WTC11 (cell line): ENCODE results near the gene NAV2. TPM values are rescaled to one million over a fixed set of nuclear protein-coding genes. Genes with fewer than 3 reads are reported as not detected.
A peak's percentile ranks its signal among the peaks of the same experiment; 100 is the strongest.

ENCODE experiments used
- ATAC-seq: fragments of 200-7000 bp; cut with Tn5 transposase; 2 replicates; pipeline ENCODE4 v1.10.0; 2021; ENCODE audit warnings: mild to moderate bottlenecking, moderate library complexity
- CTCF ChIA-PET: fragments of 300-600 bp; sonication (Branson Sonifier 250); formaldehyde crosslinking; loops from one replicate; lab custom pipeline; 2021; ENCODE audit warnings: antibody characterized with exemption; lab: Charles Lee
- POLR2A ChIA-PET: fragments of 350-600 bp; sonication (Branson Sonifier 250); formaldehyde crosslinking; loops from one replicate; lab custom pipeline; 2021; ENCODE audit warnings: antibody characterized with exemption; lab: Charles Lee
- DNase-seq: peaks from one replicate; pipeline ENCODE4 v3.0.0; 2021; ENCODE audit warnings: low spot score
- H3K27ac Mint-ChIP-seq: 2 replicates; pipeline ENCODE4 v1.8.0; 2021; ENCODE audit warnings: mixed read lengths
- H3K27me3 Mint-ChIP-seq: 2 replicates; pipeline ENCODE4 v1.8.0; 2021; ENCODE audit warnings: low read depth, mild to moderate bottlenecking, moderate library complexity, mixed read lengths
- H3K36me3 Mint-ChIP-seq: 2 replicates; pipeline ENCODE4 v1.8.0; 2021; ENCODE audit warnings: mixed read lengths
- H3K4me1 Mint-ChIP-seq: 2 replicates; pipeline ENCODE4 v1.8.0; 2022; ENCODE audit warnings: mixed read lengths
- H3K4me3 Mint-ChIP-seq: 2 replicates; pipeline ENCODE4 v1.8.0; 2021; ENCODE audit warnings: mild to moderate bottlenecking, moderate library complexity, mixed read lengths
- H3K9me3 Mint-ChIP-seq: 2 replicates; pipeline ENCODE4 v1.8.0; 2021; ENCODE audit warnings: mixed read lengths
- AFF4 ChIP-seq: sonication (generic); formaldehyde crosslinking; IDR thresholded peaks from 2 replicates; pipeline ENCODE4 v1.8.1; 2023; ENCODE audit warnings: mild to moderate bottlenecking, missing genetic modification reagents, borderline replicate concordance
- AR ChIP-seq: fragments of 250-450 bp; sonication (Bioruptor Pico); IDR thresholded peaks from 2 replicates; pipeline ENCODE4 v1.9.0; 2021; ENCODE audit warnings: mild to moderate bottlenecking
- ARID4B ChIP-seq: sonication (generic); formaldehyde crosslinking; IDR thresholded peaks from 2 replicates; pipeline ENCODE4 v1.8.0; 2023; ENCODE audit warnings: missing genetic modification reagents, mild to moderate bottlenecking, borderline replicate concordance
- IRF1 ChIP-seq: sonication (generic); formaldehyde crosslinking; IDR thresholded peaks from 2 replicates; pipeline ENCODE4 v1.8.0; 2023; ENCODE audit warnings: missing genetic modification reagents
- MAX ChIP-seq: sonication (generic); formaldehyde crosslinking; IDR thresholded peaks from 2 replicates; pipeline ENCODE4 v1.8.0; 2022; ENCODE audit warnings: mild to moderate bottlenecking, missing genetic modification reagents
- NR1H2 ChIP-seq: sonication (generic); formaldehyde crosslinking; IDR thresholded peaks from 2 replicates; pipeline ENCODE4 v1.9.0; 2021; ENCODE audit warnings: mild to moderate bottlenecking, moderate library complexity, missing genetic modification reagents
- NR3C1 ChIP-seq: sonication (generic); formaldehyde crosslinking; conservative IDR thresholded peaks from 2 replicates; pipeline ENCODE4 v1.8.1; 2023; ENCODE audit warnings: low read depth, mild to moderate bottlenecking, missing genetic modification reagents
- PRDM15 ChIP-seq: sonication (generic); formaldehyde crosslinking; IDR thresholded peaks from 2 replicates; pipeline ENCODE4 v1.8.0; 2022; ENCODE audit warnings: missing genetic modification reagents
- STAT6 ChIP-seq: sonication (generic); formaldehyde crosslinking; conservative IDR thresholded peaks from 2 replicates; pipeline ENCODE4 v1.8.1; 2023; ENCODE audit warnings: mild to moderate bottlenecking, low read depth, missing genetic modification reagents, moderate library complexity
- ZNF219 ChIP-seq: sonication (generic); formaldehyde crosslinking; IDR thresholded peaks from 2 replicates; pipeline ENCODE4 v1.8.0; 2023; ENCODE audit warnings: missing genetic modification reagents, mild to moderate bottlenecking, borderline replicate concordance
- ZNF532 ChIP-seq: fragments of 250-450 bp; sonication (Bioruptor Pico); IDR thresholded peaks from 2 replicates; pipeline ENCODE4 v1.9.0; 2021; ENCODE audit warnings: mild to moderate bottlenecking, borderline replicate concordance
- total RNA-seq: library from RNA; stranded (reverse); gene quantifications from 3 replicates; pipeline ENCODE4 v1.2.3, GENCODE V29; 2021

Gene NAV2
- total RNA-seq, 1 experiment from 2014 or later: 42.8 TPM

GRCh38 chr11:20160425-20161229, 448.0 kb downstream of the NAV2 start, which contains the start of gene DBX1:
Gene DBX1 (minus strand): TSS chr11:20160475. CDS start chr11:20160324, 151 bp downstream.
- H3K4me1 Mint-ChIP-seq: peaks cover 77% of the 10 kb centered on the region
- POLR2A ChIA-PET: no interaction called here
- H3K9me3 Mint-ChIP-seq: no peaks in the 10 kb centered on the region
- DNase-seq (no peak), ATAC-seq (no peak)
- H3K27ac Mint-ChIP-seq: no peak within 1 kb of the TSS
- H3K36me3 Mint-ChIP-seq: no peaks in the 10 kb centered on the region
- peaks cover 100% of the 10 kb centered on the region for H3K27me3 Mint-ChIP-seq
- H3K4me3 Mint-ChIP-seq: peak within 1 kb of the TSS; percentile 74
- CTCF ChIA-PET: interaction anchor here (0.6 to 5.4 kb wide), 4 partner anchors 28 to 194 kb away, joined by 3 to 48 read pairs (median 8); no protein-coding TSS in a partner anchor
- TF ChIP-seq STAT6 (CRISPR knock-in tag): no peak
- no peak for TF ChIP-seq ARID4B (CRISPR knock-in tag)
- TF ChIP-seq ZNF219 (CRISPR knock-in tag): no peak
- no peak for TF ChIP-seq NR3C1 (CRISPR knock-in tag)
- TF ChIP-seq PRDM15 (CRISPR knock-in tag): no peak
- TF ChIP-seq MAX (CRISPR knock-in tag): no peak
- no peak for TF ChIP-seq NR1H2
- no peak for TF ChIP-seq IRF1 (CRISPR knock-in tag)
- TF ChIP-seq ZNF532 (CRISPR knock-in tag): no peak
- TF ChIP-seq AFF4 (CRISPR knock-in tag): no peak
- no peak for TF ChIP-seq AR (CRISPR knock-in tag)
